ENCODE data around the gene DOC2A.

Gene DOC2A

GRCh38 chr16:30011714-30012504 lies 1.1 kb upstream of the DOC2A start:
- no peak overlapping the region for H3K27ac ChIP-seq
- H3K9me3 ChIP-seq (ENCODE audit: control insufficient read depth, low read length) = no peaks in the 10 kb centered on the region
- peaks cover 4% of the 10 kb centered on the region for H3K27me3 ChIP-seq (ENCODE audit: control insufficient read depth, insufficient read depth, low read length)
- TF ChIP-seq CTCF (IDR thresholded peaks at IDR 0.05) = no peak
- H2AFZ ChIP-seq = peak overlapping the region; percentile 28
- H3K4me2 ChIP-seq (ENCODE audit: low read length) = no peak overlapping the region
- H3K9ac ChIP-seq = no peak overlapping the region
- H3K4me3 ChIP-seq (ENCODE audit: low read depth, low read length) = no peak overlapping the region
- peaks cover 3% of the 10 kb centered on the region for H3K4me1 ChIP-seq
- no peaks in the 10 kb centered on the region for H3K36me3 ChIP-seq (ENCODE audit: control insufficient read depth, insufficient read depth, low read length)
- H3K79me2 ChIP-seq = no peaks in the 10 kb centered on the region

GRCh38 chr16:30009990-30010843 lies 610 bp downstream of the DOC2A start:
- Histone ChIP-seq H3K4me1 (peaks cover 3% of the 10 kb centered on the region), H3K27ac (no peak overlapping the region), H3K79me2 (no peaks in the 10 kb centered on the region), H3K4me3 (ENCODE audit: low read depth, low read length) (no peak overlapping the region), H3K9ac (no peak overlapping the region), H3K36me3 (ENCODE audit: control insufficient read depth, insufficient read depth, low read length) (no peaks in the 10 kb centered on the region), H2AFZ (no peak overlapping the region), H3K4me2 (ENCODE audit: low read length) (peak overlapping the region; percentile 49), H3K9me3 (ENCODE audit: control insufficient read depth, low read length) (no peaks in the 10 kb centered on the region), H3K27me3 (ENCODE audit: control insufficient read depth, insufficient read depth, low read length) (peaks cover 4% of the 10 kb centered on the region)
- TF ChIP-seq CTCF (IDR thresholded peaks at IDR 0.05) = no peak

GRCh38 chr16:30009085-30009862 lies 1.6 kb downstream of the DOC2A start:
- Histone ChIP-seq H2AFZ (no peak overlapping the region), H3K36me3 (ENCODE audit: control insufficient read depth, insufficient read depth, low read length) (no peaks in the 10 kb centered on the region), H3K4me1 (peaks cover 3% of the 10 kb centered on the region), H3K27me3 (ENCODE audit: control insufficient read depth, insufficient read depth, low read length) (peaks cover 4% of the 10 kb centered on the region), H3K9me3 (ENCODE audit: control insufficient read depth, low read length) (no peaks in the 10 kb centered on the region), H3K4me2 (ENCODE audit: low read length) (no peak overlapping the region), H3K9ac (no peak overlapping the region), H3K79me2 (no peaks in the 10 kb centered on the region), H3K4me3 (ENCODE audit: low read depth, low read length) (no peak overlapping the region), H3K27ac (no peak overlapping the region)
- TF ChIP-seq CTCF (IDR thresholded peaks at IDR 0.05) = no peak

GRCh38 chr16:30007378-30007895 lies 3.4 kb downstream of the DOC2A start:
- no peak overlapping the region for H3K4me2 ChIP-seq (ENCODE audit: low read length)
- no peaks in the 10 kb centered on the region for H3K79me2 ChIP-seq
- no peak overlapping the region for H3K27ac ChIP-seq
- peaks cover 3% of the 10 kb centered on the region for H3K4me1 ChIP-seq
- H3K27me3 ChIP-seq (ENCODE audit: control insufficient read depth, insufficient read depth, low read length) = peaks cover 4% of the 10 kb centered on the region
- no peak overlapping the region for H3K4me3 ChIP-seq (ENCODE audit: low read depth, low read length)
- no peak for TF ChIP-seq CTCF (IDR thresholded peaks at IDR 0.05)
- H3K9ac ChIP-seq = no peak overlapping the region
- H3K36me3 ChIP-seq (ENCODE audit: control insufficient read depth, insufficient read depth, low read length) = no peaks in the 10 kb centered on the region
- H2AFZ ChIP-seq = no peak overlapping the region
- H3K9me3 ChIP-seq (ENCODE audit: control insufficient read depth, low read length) = no peaks in the 10 kb centered on the region
